AG09309 (cell line): Measurements from ENCODE around the gene RPS23.

Source experiments
- DNase-seq: peaks from one replicate; pipeline ENCODE4 v3.0.0-alpha.2; 2010; ENCODE audit warnings: low read depth
- H3K4me3 ChIP-seq: 2 replicates; pipeline ENCODE4 v1.5.1; 2011; ENCODE audit warnings: mild to moderate bottlenecking, low read depth, low read length, moderate library complexity; ENCODE audit not compliant: control insufficient read depth
- CTCF ChIP-seq: IDR thresholded peaks from 2 replicates; pipeline ENCODE4 v1.5.1; 2011; ENCODE audit warnings: mild to moderate bottlenecking, low read depth, low read length, inconsistent platforms; ENCODE audit not compliant: insufficient read depth, control insufficient read depth; ENCODE audit errors: missing control alignments

Gene RPS23

GRCh38 chr5:82265047-82265446 lies 13.1 kb downstream of the RPS23 start:
- DNase-seq = peak; percentile 11
- no peak overlapping the region for H3K4me3 ChIP-seq
- no peak for TF ChIP-seq CTCF

GRCh38 chr5:82259172-82259800 lies 18.9 kb downstream of the RPS23 start:
- peak; percentile 31 for TF ChIP-seq CTCF
- DNase-seq = peak; percentile 11
- no peak overlapping the region for H3K4me3 ChIP-seq

- no peak overlapping the region for H3K4me3 ChIP-seq
- TF ChIP-seq CTCF = no peak
- no peak for DNase-seq
Measured at GRCh38 chr5:82257729-82258128, 20.4 kb downstream of the RPS23 start.

DNA sequence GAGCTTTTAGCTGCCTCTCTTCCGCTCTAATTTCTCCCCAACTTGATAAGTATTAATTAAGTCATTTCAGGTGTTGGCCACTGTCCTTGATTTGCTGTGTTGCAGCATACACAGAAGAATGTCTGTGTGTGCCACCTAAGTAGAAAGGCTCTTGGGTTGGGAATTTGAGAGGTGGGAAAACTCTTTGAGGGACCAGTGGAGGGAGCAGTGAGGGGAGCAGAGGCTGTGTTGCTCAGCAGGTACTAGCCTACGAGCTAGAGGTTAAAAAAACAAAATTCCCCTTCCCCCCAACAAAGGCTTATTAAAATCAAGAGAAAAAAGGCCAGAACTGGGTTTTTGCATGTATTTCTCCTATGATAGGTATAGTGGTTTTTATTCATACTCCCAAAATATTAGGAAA lies 20.9 kb downstream of the RPS23 start:
- H3K4me3 ChIP-seq = no peak overlapping the region

GRCh38 chr5:82255844-82256243 lies 22.3 kb downstream of the RPS23 start:
- TF ChIP-seq CTCF = no peak
- DNase-seq = no peak
- H3K4me3 ChIP-seq = no peak overlapping the region

More for the DNA sequence above, 20.9 kb downstream of the RPS23 start:
- TF ChIP-seq CTCF = no peak
- DNase-seq = no peak

DNA sequence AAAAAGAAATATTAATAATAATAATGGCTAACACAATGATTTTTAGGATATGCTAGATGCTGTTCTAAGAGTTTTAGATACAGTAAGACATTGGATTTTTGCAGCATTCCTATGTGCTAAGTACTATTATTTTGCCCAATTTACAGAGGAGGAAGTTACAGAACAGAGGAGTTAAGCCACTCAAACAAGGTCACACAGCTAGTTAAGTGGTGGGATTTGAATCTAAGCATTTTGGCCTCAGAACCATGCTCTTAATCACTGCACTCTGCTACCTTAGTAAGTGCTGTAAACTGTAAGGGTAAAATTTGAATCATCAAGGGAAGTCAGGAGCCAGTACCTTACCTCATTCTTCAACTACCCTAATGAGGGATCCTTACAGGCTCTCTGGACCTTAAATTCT lies 25.4 kb downstream of the RPS23 start:
- no peak overlapping the region for H3K4me3 ChIP-seq
- TF ChIP-seq CTCF = no peak
- DNase-seq = no peak
